ENCODE results near the gene CMTM5.
"Not testable (repeated sequence)": the region's sequence is repeated elsewhere in the genome, so short reads cannot be mapped to it uniquely, and the experiment has no call there.

The CMTM5 gene

GRCh38 chr14:23418021-23418420, 41.2 kb downstream of the CMTM5 start:
- no peak for FAIRE-seq
- TF ChIP-seq CTCF (IDR thresholded peaks at IDR 0.05; ENCODE audit: insufficient read depth, missing control alignments), result no peak
- DNase-seq (ENCODE audit: insufficient read length, low spot score), result no peak

- DNase-seq (ENCODE audit: insufficient read length, low spot score); FAIRE-seq: not testable (repeated sequence)
Measured at GRCh38 chr14:23419646-23420045, 42.8 kb downstream of the CMTM5 start.

- FAIRE-seq, result no peak
- no peak for TF ChIP-seq CTCF (IDR thresholded peaks at IDR 0.05; ENCODE audit: insufficient read depth, missing control alignments)
- no peak for DNase-seq (ENCODE audit: insufficient read length, low spot score)
Measured at GRCh38 chr14:23421594-23421993, 44.7 kb downstream of the CMTM5 start.

GRCh38 chr14:23423657-23424056, 46.8 kb downstream of the CMTM5 start:
- FAIRE-seq (no peak), DNase-seq (ENCODE audit: insufficient read length, low spot score) (no peak)
- no peak for TF ChIP-seq CTCF (IDR thresholded peaks at IDR 0.05; ENCODE audit: insufficient read depth, missing control alignments)

- no peak for TF ChIP-seq CTCF (IDR thresholded peaks at IDR 0.05; ENCODE audit: insufficient read depth, missing control alignments)
- FAIRE-seq, result no peak
- DNase-seq (ENCODE audit: insufficient read length, low spot score), result no peak
Measured at GRCh38 chr14:23425169-23425568, 48.3 kb downstream of the CMTM5 start.

- not testable (repeated sequence) for FAIRE-seq; DNase-seq (ENCODE audit: insufficient read length, low spot score)
Measured at GRCh38 chr14:23425798-23426197, 49.0 kb downstream of the CMTM5 start.

- FAIRE-seq, result no peak
- no peak for TF ChIP-seq CTCF (IDR thresholded peaks at IDR 0.05; ENCODE audit: insufficient read depth, missing control alignments)
- no peak for DNase-seq (ENCODE audit: insufficient read length, low spot score)
Measured at GRCh38 chr14:23428686-23429495, 52.0 kb downstream of the CMTM5 start.

Data from D721Med (cell line).